HepG2 (cell line): ENCODE data around the gene PEX13. TPM values are rescaled to one million over a fixed set of nuclear protein-coding genes. Genes with fewer than 3 reads are reported as not detected.

ENCODE experiments used
- ATAC-seq: fragments of 200-7000 bp; cut with Tn5 transposase; 3 replicates; pipeline ENCODE4 v1.9.1; 2020; ENCODE audit warnings: mild to moderate bottlenecking, moderate library complexity
- BruUV-seq: library from RNA; stranded (reverse); fragments of 400-500 nt; replicated peaks from 2 replicates; lab custom pipeline; 2021; lab: Mats Ljungman, UMichigan
- CTCF ChIA-PET: fragments of 300-600 bp; formaldehyde crosslinking; extraction: SDS; loops from one replicate; lab custom pipeline; 2021; ENCODE audit warnings: low total read pairs, inconsistent platforms, low intra/inter-chr PET ratio; lab: Yijun Ruan, JAX
- POLR2A ChIA-PET: fragments of 350-600 bp; sonication (Branson Sonifier 250); formaldehyde crosslinking; loops from one replicate; lab custom pipeline; 2020; ENCODE audit warnings: antibody characterized with exemption, inconsistent platforms; lab: Yijun Ruan, JAX
- DNase-seq: peaks from one replicate; pipeline ENCODE4 v3.0.0-alpha.2; 2015; ENCODE audit warnings: low spot score
- FAIRE-seq: peaks from 3 replicates; lab custom pipeline; 2011; peaks lifted over from hg19 to GRCh38; lab: Jason Lieb, UNC
- H2AFZ ChIP-seq: one replicate; pipeline ENCODE4 v1.6.1; 2011; ENCODE audit warnings: low read length, inconsistent platforms
- H3K27ac ChIP-seq: fragments of 300-600 bp; 3 replicates; pipeline ENCODE4 v1.8.0; 2011; ENCODE audit warnings: mixed run types, mild to moderate bottlenecking, mixed read lengths, low read length, inconsistent platforms; ENCODE audit not compliant: insufficient read depth; ENCODE audit errors: extremely low read length
- H3K27me3 ChIP-seq, 2 experiments: fragments of 200-600 bp in 1 of 2; 2 replicates in 1 of 2; 3 replicates in 1 of 2; pipeline versions ENCODE4 v1.6.0 to v1.8.0; 2011; ENCODE audit warnings: low read length in 2 of 2, mild to moderate bottlenecking in 2 of 2, moderate library complexity in 2 of 2, inconsistent platforms in 1 of 2; ENCODE audit not compliant: insufficient read depth in 2 of 2, control insufficient read depth in 1 of 2
- H3K36me3 ChIP-seq, 2 experiments: fragments of 200-600 bp in 1 of 2; replicated peaks in 1 of 2; 2 replicates in 1 of 2; 3 replicates in 1 of 2; pipeline versions ENCODE4 v1.5.1 to v1.8.0; 2011; ENCODE audit warnings: low read length in 2 of 2, inconsistent platforms in 1 of 2; ENCODE audit not compliant: insufficient read depth in 2 of 2, control insufficient read depth in 1 of 2
- H3K4me1 ChIP-seq: 2 replicates; pipeline ENCODE4 v1.5.1; 2012; ENCODE audit warnings: low read length, inconsistent platforms; ENCODE audit not compliant: insufficient read depth
- H3K4me2 ChIP-seq: 2 replicates; pipeline ENCODE4 v1.6.0; 2011; ENCODE audit warnings: low read depth, low read length, inconsistent platforms
- H3K4me3 ChIP-seq, 3 experiments: fragments of 200-600 bp in 1 of 3; sonication (generic), shearing (Covaris generic) in 1 of 3; replicated peaks in 1 of 3; 2 replicates each; pipeline ENCODE4 v1.5.1; 2011 to 2016; ENCODE audit warnings: low read length in 3 of 3, inconsistent platforms in 2 of 3, low read depth in 2 of 3, mild to moderate bottlenecking in 2 of 3, control low read depth in 1 of 3, mixed read lengths in 1 of 3; ENCODE audit not compliant: insufficient read depth in 1 of 3
- H3K79me2 ChIP-seq: one replicate; pipeline ENCODE4 v1.6.1; 2011; ENCODE audit warnings: low read length, inconsistent platforms; ENCODE audit not compliant: insufficient read depth
- H3K9ac ChIP-seq: 2 replicates; pipeline ENCODE4 v1.6.0; 2011; ENCODE audit warnings: mild to moderate bottlenecking, low read depth, low read length, inconsistent platforms; ENCODE audit not compliant: insufficient read depth
- H3K9me3 ChIP-seq: 2 replicates; pipeline ENCODE4 v1.5.1; 2012; ENCODE audit warnings: mild to moderate bottlenecking, low read length
- H4K20me1 ChIP-seq: 2 replicates; pipeline ENCODE4 v1.6.0; 2011; ENCODE audit warnings: inconsistent platforms, mild to moderate bottlenecking, low read length, moderate library complexity; ENCODE audit not compliant: insufficient read depth
- ATM ChIP-seq: fragments of 450-650 bp; IDR thresholded peaks from 2 replicates; pipeline ENCODE4 v1.7.1; 2017; ENCODE audit warnings: mild to moderate bottlenecking, borderline replicate concordance
- GABPB1 ChIP-seq: IDR thresholded peaks from 2 replicates; pipeline ENCODE4 v1.6.1; 2016; ENCODE audit warnings: mild to moderate bottlenecking, missing genetic modification reagents, moderate library complexity, missing compliant biosample characterization
- NBN ChIP-seq: fragments of 450-650 bp; conservative IDR thresholded peaks from 2 replicates; pipeline ENCODE4 v1.6.1; 2017
- NFE2L2 ChIP-seq: fragments of 150-350 bp; IDR thresholded peaks from 2 replicates; pipeline ENCODE4 v1.6.1; 2014; ENCODE audit warnings: low read length
- POLR2G ChIP-seq: fragments of 200-400 bp; formaldehyde crosslinking; IDR thresholded peaks from 2 replicates; pipeline ENCODE4 v1.6.1; 2018; ENCODE audit warnings: mild to moderate bottlenecking, low read depth, low read length, moderate library complexity
- SMC3 ChIP-seq: IDR thresholded peaks from 2 replicates; pipeline ENCODE4 v1.6.1; 2011; ENCODE audit warnings: low read length, improper control_type of control experiment
- SP2 ChIP-seq: sonication (generic); formaldehyde crosslinking; IDR thresholded peaks from 2 replicates; pipeline ENCODE4 v1.5.1; 2020; ENCODE audit warnings: mild to moderate bottlenecking, missing genetic modification reagents
- TBX2 ChIP-seq: sonication (generic); formaldehyde crosslinking; IDR thresholded peaks from 2 replicates; pipeline ENCODE4 v1.5.0; 2020; ENCODE audit warnings: missing genetic modification reagents, mild to moderate bottlenecking, borderline replicate concordance
- YEATS2 ChIP-seq: sonication (generic); formaldehyde crosslinking; IDR thresholded peaks from 2 replicates; pipeline ENCODE4 v1.4.0; 2020; ENCODE audit warnings: missing genetic modification reagents, borderline replicate concordance
- ZBTB38 ChIP-seq: sonication (generic); formaldehyde crosslinking; IDR thresholded peaks from 2 replicates; pipeline ENCODE4 v1.5.1; 2020; ENCODE audit warnings: mild to moderate bottlenecking, missing genetic modification reagents
- ZNF382 ChIP-seq: sonication (generic); formaldehyde crosslinking; IDR thresholded peaks from 2 replicates; pipeline ENCODE4 v1.5.0; 2020; ENCODE audit warnings: missing genetic modification reagents, mild to moderate bottlenecking, borderline replicate concordance
- ZNF614 ChIP-seq: IDR thresholded peaks from 2 replicates; pipeline ENCODE4 v1.6.1; 2018; ENCODE audit warnings: missing biosample characterization, missing genetic modification reagents, inconsistent platforms, borderline replicate concordance
- WGBS: methylation state at CpG from one replicate; pipeline ENCODE4 v1.1.6; 2017; ENCODE audit warnings: low lambda C conversion rate; 5-methylcytosine and 5-hydroxymethylcytosine counted together
- in situ Hi-C: cut with HindIII; loops from 2 replicates; pipeline ENCODE4 v1.10.0; 2017; ENCODE audit warnings: low pct_unique_long_range_greater_than_20kb; ENCODE audit not compliant: extremely low pct_ligation_motif_present
- intact Hi-C: fragments of 100-400 bp; cut with micrococcal nuclease; formaldehyde crosslinking; loops from one replicate; pipeline ENCODE4 v1.10.0; 2022; ENCODE audit not compliant: unreplicated experiment
- polyA plus RNA-seq, 8 experiments: library from polyadenylated mRNA; depleted of rRNA in 3 of 8; stranded (reverse) in 7 of 8; unstranded in 1 of 8; fragments of >200 nt; fragmentation: Illumina TruSeq in 4 of 8; extraction: Trizol in 4 of 8; gene quantifications; 2 replicates each; pipeline versions ENCODE4 v1.2.1 to v1.2.3, GENCODE V29; 2011 to 2016; ENCODE audit warnings: low read depth in 4 of 8, missing spikeins in 1 of 8, mixed read lengths in 1 of 8; ENCODE audit not compliant: insufficient read depth in 1 of 8
- total RNA-seq, 5 experiments: library from RNA; depleted of rRNA; stranded (reverse); fragments of >200 nt; fragmentation: Illumina TruSeq; extraction: Trizol; gene quantifications; 2 replicates each; pipeline ENCODE4 v1.2.3, GENCODE V29; 2016; ENCODE audit warnings: low read depth in 1 of 5
- TF ChIP-seq, protein P1 (sequence below): sonication (generic); formaldehyde crosslinking; IDR thresholded peaks from 2 replicates; pipeline ENCODE4 v1.4.0; 2020; ENCODE audit warnings: mild to moderate bottlenecking, missing genetic modification reagents, borderline replicate concordance
- TF ChIP-seq, protein P2 (sequence below): sonication (generic); formaldehyde crosslinking; IDR thresholded peaks from 2 replicates; pipeline ENCODE4 v1.4.0; 2020; ENCODE audit warnings: missing genetic modification reagents
- TF ChIP-seq, protein P3 (sequence below): sonication (generic); formaldehyde crosslinking; IDR thresholded peaks from 2 replicates; pipeline ENCODE4 v1.5.1; 2020; ENCODE audit warnings: mild to moderate bottlenecking, missing genetic modification reagents

Gene PEX13
- total and polyA plus RNA-seq, 2 of the 13 experiments (the other 11 are each of a cell fraction or from before 2014, with no cell fraction given) = 47.9 to 75.9 TPM

DNA sequence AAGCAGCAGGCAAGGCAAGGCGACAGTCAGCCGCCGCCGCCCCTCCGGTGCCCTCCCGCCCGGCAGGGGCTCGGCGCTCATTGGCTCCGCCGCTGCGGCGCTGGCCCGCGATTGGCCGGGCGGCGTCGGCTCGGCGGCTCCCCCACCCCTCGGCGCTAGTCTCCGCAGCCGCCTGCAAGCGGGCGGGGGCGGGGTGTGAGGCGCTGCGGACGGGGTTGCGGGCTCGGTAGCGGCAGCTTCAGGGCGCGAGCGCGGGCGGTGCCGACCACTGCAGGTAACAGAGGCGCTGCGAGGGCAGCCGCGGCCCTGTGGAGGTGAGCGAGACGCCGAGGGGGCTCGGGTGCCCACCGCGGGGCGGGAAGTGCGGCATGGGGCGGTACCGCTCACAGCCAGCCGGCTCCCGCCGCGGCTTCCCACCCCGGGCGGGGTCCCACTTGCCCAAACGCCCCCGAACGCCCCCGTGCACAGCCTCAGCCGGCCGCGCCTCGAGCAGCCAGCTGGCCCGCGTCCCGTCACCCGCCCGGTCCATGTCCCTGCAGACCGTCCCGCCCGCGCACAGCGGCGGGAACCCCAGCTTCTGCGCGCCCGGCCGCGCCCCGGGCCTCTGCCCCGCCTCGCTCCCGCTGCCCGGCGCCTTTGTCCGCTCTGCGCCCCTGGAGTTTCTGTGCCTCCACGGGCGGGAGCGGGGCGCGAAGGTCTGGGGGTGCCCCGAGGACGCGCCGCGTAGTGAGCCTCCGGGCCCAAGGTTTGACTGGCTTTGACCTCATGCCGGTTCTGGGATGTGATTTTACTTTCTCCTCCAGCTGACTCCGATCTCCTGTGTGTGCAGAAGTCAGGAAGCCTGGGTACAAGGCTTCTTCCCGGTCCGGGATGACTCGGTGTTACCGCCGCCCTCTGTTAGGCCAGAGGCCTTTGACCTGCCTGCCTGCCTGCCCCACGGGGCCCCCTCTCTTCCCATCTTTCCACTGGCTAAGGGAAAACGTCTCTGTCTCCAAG lies 48.5 kb downstream of the PEX13 start, which contains the start of gene SANBR:
Gene SANBR, plus strand, starts transcription at position 158 of the 996 bp plus-strand sequence. CDS start 4,480 bp downstream, outside the sequence.
- WGBS = under 1% methylated on average over 63 of the region's 112 CpGs
- Histone ChIP-seq H3K4me1 (peaks cover 28% of the 10 kb centered on the region), H3K4me2 (peak within 1 kb of the TSS; percentile 89), H3K4me3 (peak within 1 kb of the TSS; percentile 86 to 97 (median 94)), H4K20me1 (no peaks in the 10 kb centered on the region; the same call in 1 of the 2 replicates), H2AFZ (peak within 1 kb of the TSS; percentile 57), H3K27ac (peak within 1 kb of the TSS; percentile 90), H3K79me2 (peaks cover 21% of the 10 kb centered on the region), H3K36me3 (peaks cover 3 to 14% of the 10 kb centered on the region in 2 experiments; a peak in 3 of 5 replicates), H3K9ac (peak within 1 kb of the TSS; percentile 87), H3K9me3 (no peaks in the 10 kb centered on the region), H3K27me3 (no peaks in the 10 kb centered on the region)
- intact Hi-C loops (loop anchor here (1.0 to 2.0 kb wide), 2 partner anchors 24 to 47 kb away; partner anchors contain the start of gene PUS10), in situ Hi-C loops (no loop called here)
- BruUV-seq = no TSS peak
- ATAC-seq (peak; percentile 97), DNase-seq (peak; percentile 78), FAIRE-seq (no peak)
- ChIA-PET CTCF (interaction anchor here (0.9 kb wide), 1 partner anchor 67 kb away, joined by 3 read pairs; no protein-coding TSS in a partner anchor), POLR2A (interaction anchor here (0.7 to 2.4 kb wide), 8 partner anchors 9 to 112 kb away, joined by 3 to 16 read pairs (median 4); partner anchors contain the start of genes PEX13 and PUS10)
- no peak for TF ChIP-seq ATM
- TF ChIP-seq YEATS2 (CRISPR knock-in tag) = no peak
- TF ChIP-seq ZNF382 = no peak
- peak; percentile 63; the same call in 1 of the 2 replicates for TF ChIP-seq GABPB1
- TF ChIP-seq, protein P1, sequence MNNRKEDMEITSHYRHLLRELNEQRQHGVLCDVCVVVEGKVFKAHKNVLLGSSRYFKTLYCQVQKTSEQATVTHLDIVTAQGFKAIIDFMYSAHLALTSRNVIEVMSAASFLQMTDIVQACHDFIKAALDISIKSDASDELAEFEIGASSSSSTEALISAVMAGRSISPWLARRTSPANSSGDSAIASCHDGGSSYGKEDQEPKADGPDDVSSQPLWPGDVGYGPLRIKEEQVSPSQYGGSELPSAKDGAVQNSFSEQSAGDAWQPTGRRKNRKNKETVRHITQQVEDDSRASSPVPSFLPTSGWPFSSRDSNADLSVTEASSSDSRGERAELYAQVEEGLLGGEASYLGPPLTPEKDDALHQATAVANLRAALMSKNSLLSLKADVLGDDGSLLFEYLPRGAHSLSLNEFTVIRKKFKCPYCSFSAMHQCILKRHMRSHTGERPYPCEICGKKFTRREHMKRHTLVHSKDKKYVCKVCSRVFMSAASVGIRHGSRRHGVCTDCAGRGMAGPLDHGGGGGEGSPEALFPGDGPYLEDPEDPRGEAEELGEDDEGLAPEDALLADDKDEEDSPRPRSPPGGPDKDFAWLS (CRISPR knock-in tag) = no peak
- no peak for TF ChIP-seq NFE2L2
- no peak; the same call in 1 of the 2 replicates for TF ChIP-seq ZNF614 (CRISPR knock-in tag)
- TF ChIP-seq SP2 (CRISPR knock-in tag) = peak; percentile 84
- TF ChIP-seq, protein P2, sequence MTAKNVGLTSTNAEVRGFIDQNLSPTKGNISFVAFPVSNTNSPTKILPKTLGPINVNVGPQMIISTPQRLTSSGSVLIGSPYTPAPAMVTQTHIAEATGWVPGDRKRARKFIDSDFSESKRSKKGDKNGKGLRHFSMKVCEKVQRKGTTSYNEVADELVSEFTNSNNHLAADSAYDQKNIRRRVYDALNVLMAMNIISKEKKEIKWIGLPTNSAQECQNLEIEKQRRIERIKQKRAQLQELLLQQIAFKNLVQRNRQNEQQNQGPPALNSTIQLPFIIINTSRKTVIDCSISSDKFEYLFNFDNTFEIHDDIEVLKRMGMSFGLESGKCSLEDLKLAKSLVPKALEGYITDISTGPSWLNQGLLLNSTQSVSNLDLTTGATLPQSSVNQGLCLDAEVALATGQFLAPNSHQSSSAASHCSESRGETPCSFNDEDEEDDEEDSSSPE (CRISPR knock-in tag) = peak; percentile 49
- TF ChIP-seq TBX2 (CRISPR knock-in tag) = peak; percentile 78
- TF ChIP-seq, protein P3, sequence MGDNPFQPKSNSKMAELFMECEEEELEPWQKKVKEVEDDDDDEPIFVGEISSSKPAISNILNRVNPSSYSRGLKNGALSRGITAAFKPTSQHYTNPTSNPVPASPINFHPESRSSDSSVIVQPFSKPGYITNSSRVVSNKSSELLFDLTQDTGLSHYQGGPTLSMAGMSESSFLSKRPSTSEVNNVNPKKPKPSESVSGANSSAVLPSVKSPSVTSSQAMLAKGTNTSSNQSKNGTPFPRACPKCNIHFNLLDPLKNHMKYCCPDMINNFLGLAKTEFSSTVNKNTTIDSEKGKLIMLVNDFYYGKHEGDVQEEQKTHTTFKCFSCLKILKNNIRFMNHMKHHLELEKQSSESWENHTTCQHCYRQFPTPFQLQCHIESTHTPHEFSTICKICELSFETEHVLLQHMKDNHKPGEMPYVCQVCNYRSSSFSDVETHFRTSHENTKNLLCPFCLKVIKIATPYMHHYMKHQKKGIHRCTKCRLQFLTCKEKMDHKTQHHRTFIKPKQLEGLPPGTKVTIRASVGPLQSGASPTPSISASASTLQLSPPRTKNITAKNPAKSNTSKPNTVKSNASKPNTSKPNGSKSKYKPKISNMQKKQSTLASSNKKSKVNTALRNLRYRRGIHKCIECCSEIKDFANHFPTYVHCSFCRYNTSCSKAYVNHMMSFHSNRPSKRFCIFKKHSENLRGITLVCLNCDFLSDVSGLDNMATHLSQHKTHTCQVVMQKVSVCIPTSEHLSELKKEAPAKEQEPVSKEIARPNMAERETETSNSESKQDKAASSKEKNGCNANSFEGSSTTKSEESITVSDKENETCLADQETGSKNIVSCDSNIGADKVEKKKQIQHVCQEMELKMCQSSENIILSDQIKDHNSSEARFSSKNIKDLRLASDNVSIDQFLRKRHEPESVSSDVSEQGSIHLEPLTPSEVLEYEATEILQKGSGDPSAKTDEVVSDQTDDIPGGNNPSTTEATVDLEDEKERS (CRISPR knock-in tag) = no peak
- no peak for TF ChIP-seq SMC3
- peak; percentile 87 for TF ChIP-seq ZBTB38
- TF ChIP-seq POLR2G = peak; percentile 65
- no peak for TF ChIP-seq NBN
